ENCODE results near the gene OR11L1.

GRCh38 chr1:247864644-247865043 lies 22.9 kb upstream of the OR11L1 start:
- TF ChIP-seq CTCF (IDR thresholded peaks at IDR 0.05) = no peak
- no peak for TF ChIP-seq RFX5 (IDR thresholded peaks at IDR 0.05; ENCODE audit: low read length)
- no peak for TF ChIP-seq CHD2 (IDR thresholded peaks at IDR 0.05; ENCODE audit: low read length, partially characterized antibody)
- TF ChIP-seq RCOR1 (IDR thresholded peaks at IDR 0.05; ENCODE audit: low read length) = no peak
- no peak for TF ChIP-seq FOXJ3 (CRISPR knock-in tag; IDR thresholded peaks at IDR 0.05)
- no peak for TF ChIP-seq NRF1 (IDR thresholded peaks at IDR 0.05; ENCODE audit: low read depth, low read length)

Data from SK-N-SH (cell line).